Hepatocyte (in vitro differentiated cells): ENCODE measurements around the gene IMPDH2.

Source experiments
- EZH2 ChIP-seq: fragments of 200-600 bp; sonication (generic); IDR thresholded peaks from 2 replicates; pipeline ENCODE4 v1.6.1; 2016; ENCODE audit warnings: antibody characterized with exemption, mild to moderate bottlenecking, borderline replicate concordance
- EZH2phosphoT487 ChIP-seq: fragments of 200-600 bp; sonication (generic); IDR thresholded peaks from one replicate; pipeline ENCODE4 v1.6.1; 2018; ENCODE audit warnings: antibody characterized with exemption, mild to moderate bottlenecking, low read depth, moderate library complexity; ENCODE audit not compliant: unreplicated experiment, severe bottlenecking
- TF ChIP-seq, protein P1 (sequence below): fragments of 200-600 bp; sonication (generic); IDR thresholded peaks from 2 replicates; pipeline ENCODE4 v1.5.1; 2016; ENCODE audit warnings: antibody characterized with exemption, mild to moderate bottlenecking; ENCODE audit not compliant: poor library complexity

GRCh38 chr3:49025005-49025792 lies 4.0 kb downstream of the IMPDH2 start:
- TF ChIP-seq, protein P1, sequence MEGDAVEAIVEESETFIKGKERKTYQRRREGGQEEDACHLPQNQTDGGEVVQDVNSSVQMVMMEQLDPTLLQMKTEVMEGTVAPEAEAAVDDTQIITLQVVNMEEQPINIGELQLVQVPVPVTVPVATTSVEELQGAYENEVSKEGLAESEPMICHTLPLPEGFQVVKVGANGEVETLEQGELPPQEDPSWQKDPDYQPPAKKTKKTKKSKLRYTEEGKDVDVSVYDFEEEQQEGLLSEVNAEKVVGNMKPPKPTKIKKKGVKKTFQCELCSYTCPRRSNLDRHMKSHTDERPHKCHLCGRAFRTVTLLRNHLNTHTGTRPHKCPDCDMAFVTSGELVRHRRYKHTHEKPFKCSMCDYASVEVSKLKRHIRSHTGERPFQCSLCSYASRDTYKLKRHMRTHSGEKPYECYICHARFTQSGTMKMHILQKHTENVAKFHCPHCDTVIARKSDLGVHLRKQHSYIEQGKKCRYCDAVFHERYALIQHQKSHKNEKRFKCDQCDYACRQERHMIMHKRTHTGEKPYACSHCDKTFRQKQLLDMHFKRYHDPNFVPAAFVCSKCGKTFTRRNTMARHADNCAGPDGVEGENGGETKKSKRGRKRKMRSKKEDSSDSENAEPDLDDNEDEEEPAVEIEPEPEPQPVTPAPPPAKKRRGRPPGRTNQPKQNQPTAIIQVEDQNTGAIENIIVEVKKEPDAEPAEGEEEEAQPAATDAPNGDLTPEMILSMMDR, result no peak
- TF ChIP-seq EZH2 (no peak), EZH2phosphoT487 (no peak)
